ENCODE measurements around the gene HTRA2.

HTRA2 gene

GRCh38 chr2:74582184-74582583, 52.5 kb downstream of the HTRA2 start:
- no peaks in the 10 kb centered on the region for H3K9me3 ChIP-seq (ENCODE audit: control insufficient read depth, insufficient read depth, low read length)
- no peak overlapping the region for H3K27ac ChIP-seq (ENCODE audit: low read depth, low read length)
- no peaks in the 10 kb centered on the region for H3K36me3 ChIP-seq (ENCODE audit: control insufficient read depth, insufficient read depth, low read length)
- no peak overlapping the region for H3K9ac ChIP-seq (ENCODE audit: low read depth, low read length)
- no peak overlapping the region for H3K4me3 ChIP-seq (ENCODE audit: low read depth, low read length)
- H3K27me3 ChIP-seq (ENCODE audit: control insufficient read depth, insufficient read depth, low read length), result no peaks in the 10 kb centered on the region; the same call in 1 of the 2 replicates
- H3K4me1 ChIP-seq (ENCODE audit: control insufficient read depth, insufficient read depth, low read length), result peaks cover 10% of the 10 kb centered on the region

Measured in HUES48 (cell line).